ENCODE results near the gene FABP3. TPM values are rescaled to one million over a fixed set of nuclear protein-coding genes. Genes with fewer than 3 reads are reported as not detected.

FABP3 gene
- total and polyA plus RNA-seq, 2 of the 8 experiments (the other 6 are each of a cell fraction or from before 2014, with no cell fraction given) = 34.8 to 43.9 TPM

- TF ChIP-seq JUN (IDR thresholded peaks at IDR 0.05; ENCODE audit: low read depth, low read length) (no peak), SRF (IDR thresholded peaks at IDR 0.05; ENCODE audit: low read depth, low read length) (no peak)
Observed at GRCh38 chr1:31389616-31390015, 16.7 kb upstream of the FABP3 start (continued).

Measured in H1 (cell line).